Measurements from ENCODE around the gene MDM4.
"Not testable (repeated sequence)": the region's sequence is repeated elsewhere in the genome, so short reads cannot be mapped to it uniquely, and the experiment has no call there.

MDM4 gene

DNA sequence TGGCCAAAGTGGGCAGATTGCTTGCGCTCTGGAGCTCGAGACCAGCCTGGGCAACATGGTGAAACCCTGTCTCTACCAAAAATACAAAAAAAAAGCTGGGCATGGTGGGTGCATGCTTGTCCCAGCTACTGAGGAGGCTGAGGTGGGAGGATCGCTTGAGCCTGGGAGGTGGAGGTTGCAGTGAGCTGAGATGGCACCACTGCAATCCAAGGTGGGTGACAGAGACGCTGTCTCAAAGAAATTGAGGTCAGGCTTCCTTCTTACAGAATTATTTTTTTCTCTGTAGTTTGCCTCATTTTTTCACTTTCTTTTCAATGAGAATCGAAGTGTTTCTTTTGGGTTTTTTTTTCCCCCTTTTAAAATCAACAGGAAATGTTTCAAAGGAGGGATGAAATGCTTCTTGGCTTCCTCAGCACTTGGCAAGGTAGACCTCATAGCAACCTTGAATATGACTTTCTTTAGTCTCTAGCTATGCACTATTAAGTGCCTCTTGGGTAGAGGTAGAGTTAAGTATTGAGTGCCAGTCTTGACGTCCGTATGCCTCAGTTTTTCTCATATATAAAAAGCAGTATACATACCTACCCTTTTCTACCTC, 40.3 kb downstream of the MDM4 start:
- Histone ChIP-seq H3K27me3 (ENCODE audit: control insufficient read depth in 1 of 2, insufficient read depth in 2 of 2, low read length in 2 of 2) (no peaks in the 10 kb centered on the region), H3K36me3 (ENCODE audit: control insufficient read depth in 1 of 2, insufficient read depth in 2 of 2, low read length in 2 of 2) (peaks cover 0 to 12% of the 10 kb centered on the region in 2 donors), H3K4me3 (ENCODE audit: low read depth in 1 of 2, low read length in 2 of 2) (no peak overlapping the region), H3K9me3 (ENCODE audit: control insufficient read depth in 1 of 2, low read length in 2 of 2) (no peaks in the 10 kb centered on the region), H3K27ac (ENCODE audit: low read depth, low read length) (no peak overlapping the region), H3K4me1 (ENCODE audit: control insufficient read depth in 1 of 2, insufficient read depth in 2 of 2, low read length in 2 of 2) (no peaks in the 10 kb centered on the region), H3K9ac (ENCODE audit: low read depth in 1 of 2, low read length in 2 of 2) (no peak overlapping the region)

DNA sequence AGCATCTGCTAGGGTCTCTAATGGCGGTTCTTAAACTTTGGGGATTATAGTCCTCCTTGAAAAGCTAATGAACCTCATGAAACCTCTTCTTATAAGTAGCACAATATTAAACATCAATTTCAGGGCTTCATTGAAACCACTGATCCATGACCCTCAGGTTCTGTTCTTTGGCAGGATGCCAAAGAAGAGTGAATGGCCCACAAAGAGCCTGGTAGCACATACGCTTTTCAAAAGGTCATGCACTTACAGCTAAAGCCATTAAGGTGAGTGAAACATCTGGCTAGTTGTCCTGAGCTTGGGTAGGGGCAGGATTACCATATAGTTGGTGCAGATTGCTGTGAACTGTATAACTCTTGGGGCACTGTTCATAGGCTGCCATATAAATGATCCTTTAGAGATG, 42.3 kb downstream of the MDM4 start:
- no peak overlapping the region for H3K9ac ChIP-seq (ENCODE audit: low read depth in 1 of 2, low read length in 2 of 2)
- no peaks in the 10 kb centered on the region for H3K9me3 ChIP-seq (ENCODE audit: control insufficient read depth in 1 of 2, low read length in 2 of 2)
- no peak overlapping the region for H3K27ac ChIP-seq (ENCODE audit: low read depth, low read length)
- peaks cover 0 to 10% of the 10 kb centered on the region in 2 donors for H3K36me3 ChIP-seq (ENCODE audit: control insufficient read depth in 1 of 2, insufficient read depth in 2 of 2, low read length in 2 of 2)
- H3K27me3 ChIP-seq (ENCODE audit: control insufficient read depth in 1 of 2, insufficient read depth in 2 of 2, low read length in 2 of 2), result no peaks in the 10 kb centered on the region
- no peaks in the 10 kb centered on the region for H3K4me1 ChIP-seq (ENCODE audit: control insufficient read depth in 1 of 2, insufficient read depth in 2 of 2, low read length in 2 of 2)
- H3K4me3 ChIP-seq (ENCODE audit: low read depth in 1 of 2, low read length in 2 of 2), result no peak overlapping the region

DNA sequence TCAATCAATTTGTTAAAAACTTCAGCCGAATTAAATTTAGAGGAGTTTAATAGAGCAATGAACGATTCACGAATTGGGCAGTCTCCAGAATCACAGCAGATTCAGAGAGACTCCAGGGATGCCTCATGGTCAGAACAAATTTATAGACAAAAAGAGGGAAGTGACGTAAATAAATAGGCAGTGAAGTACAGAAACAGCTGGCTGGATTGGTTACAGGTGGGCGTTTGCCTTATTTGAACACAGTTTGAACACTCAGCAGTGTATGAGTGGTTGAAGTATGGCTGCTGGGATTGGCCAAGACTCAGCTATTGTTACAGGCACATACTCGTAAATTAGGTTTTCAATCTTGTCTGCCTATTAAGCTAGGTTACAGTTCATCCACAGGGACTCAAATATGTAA, 43.8 kb downstream of the MDM4 start:
- not testable (repeated sequence) for H3K4me3 ChIP-seq (ENCODE audit: low read depth in 1 of 2, low read length in 2 of 2); H3K36me3 ChIP-seq (ENCODE audit: control insufficient read depth in 1 of 2, insufficient read depth in 2 of 2, low read length in 2 of 2); H3K27ac ChIP-seq (ENCODE audit: low read depth, low read length); H3K4me1 ChIP-seq (ENCODE audit: control insufficient read depth in 1 of 2, insufficient read depth in 2 of 2, low read length in 2 of 2); H3K9me3 ChIP-seq (ENCODE audit: control insufficient read depth in 1 of 2, low read length in 2 of 2); H3K9ac ChIP-seq (ENCODE audit: low read depth in 1 of 2, low read length in 2 of 2); H3K27me3 ChIP-seq (ENCODE audit: control insufficient read depth in 1 of 2, insufficient read depth in 2 of 2, low read length in 2 of 2)

- peaks cover 0 to 4% of the 10 kb centered on the region in 2 donors for H3K36me3 ChIP-seq (ENCODE audit: control insufficient read depth in 1 of 2, insufficient read depth in 2 of 2, low read length in 2 of 2)
- H3K4me1 ChIP-seq (ENCODE audit: control insufficient read depth in 1 of 2, insufficient read depth in 2 of 2, low read length in 2 of 2), result peaks cover 0 to 9% of the 10 kb centered on the region in 2 donors
- no peaks in the 10 kb centered on the region for H3K27me3 ChIP-seq (ENCODE audit: control insufficient read depth in 1 of 2, insufficient read depth in 2 of 2, low read length in 2 of 2)
- H3K9me3 ChIP-seq (ENCODE audit: control insufficient read depth in 1 of 2, low read length in 2 of 2), result no peaks in the 10 kb centered on the region
- no peak overlapping the region for H3K4me3 ChIP-seq (ENCODE audit: low read depth in 1 of 2, low read length in 2 of 2)
- H3K27ac ChIP-seq (ENCODE audit: low read depth, low read length), result no peak overlapping the region
- no peak overlapping the region for H3K9ac ChIP-seq (ENCODE audit: low read depth in 1 of 2, low read length in 2 of 2)
These were observed 44.5 kb downstream of the MDM4 start for GRCh38 chr1:204560590-204561150.

GRCh38 chr1:204562075-204562990, 46.1 kb downstream of the MDM4 start:
- Histone ChIP-seq H3K4me3 (ENCODE audit: low read depth in 1 of 2, low read length in 2 of 2) (no peak overlapping the region), H3K36me3 (ENCODE audit: control insufficient read depth in 1 of 2, insufficient read depth in 2 of 2, low read length in 2 of 2) (peaks cover 0 to 4% of the 10 kb centered on the region in 2 donors), H3K27ac (ENCODE audit: low read depth, low read length) (no peak overlapping the region), H3K27me3 (ENCODE audit: control insufficient read depth in 1 of 2, insufficient read depth in 2 of 2, low read length in 2 of 2) (no peaks in the 10 kb centered on the region), H3K9ac (ENCODE audit: low read depth in 1 of 2, low read length in 2 of 2) (no peak overlapping the region), H3K9me3 (ENCODE audit: control insufficient read depth in 1 of 2, low read length in 2 of 2) (no peaks in the 10 kb centered on the region), H3K4me1 (ENCODE audit: control insufficient read depth in 1 of 2, insufficient read depth in 2 of 2, low read length in 2 of 2) (peaks cover 0 to 9% of the 10 kb centered on the region in 2 donors)

DNA sequence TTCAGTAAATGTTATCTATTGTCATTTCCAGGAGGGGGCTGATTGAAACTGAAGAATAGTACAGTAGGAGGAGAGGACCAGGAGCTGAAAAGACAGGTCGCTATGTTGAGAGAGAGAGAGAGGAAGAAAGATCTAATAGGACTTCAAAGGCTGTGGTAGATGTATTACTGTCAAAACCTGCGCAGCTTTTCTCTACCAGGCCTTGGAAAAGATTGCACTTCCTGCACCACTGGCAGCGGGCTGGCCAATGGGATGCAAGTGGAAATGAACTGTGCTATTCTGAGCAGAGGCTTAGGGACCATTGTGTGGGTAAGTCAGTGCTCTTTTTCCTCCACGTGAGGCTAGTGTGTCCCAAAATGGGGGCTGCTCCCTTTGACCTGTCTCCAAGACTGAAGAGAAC, 47.1 kb downstream of the MDM4 start:
- H3K36me3 ChIP-seq (ENCODE audit: control insufficient read depth in 1 of 2, insufficient read depth in 2 of 2, low read length in 2 of 2), result peaks cover 0 to 4% of the 10 kb centered on the region in 2 donors
- no peaks in the 10 kb centered on the region for H3K9me3 ChIP-seq (ENCODE audit: control insufficient read depth in 1 of 2, low read length in 2 of 2)
- H3K4me3 ChIP-seq (ENCODE audit: low read depth in 1 of 2, low read length in 2 of 2), result no peak overlapping the region
- H3K27me3 ChIP-seq (ENCODE audit: control insufficient read depth in 1 of 2, insufficient read depth in 2 of 2, low read length in 2 of 2), result no peaks in the 10 kb centered on the region
- no peak overlapping the region for H3K27ac ChIP-seq (ENCODE audit: low read depth, low read length)
- peaks cover 0 to 9% of the 10 kb centered on the region in 2 donors for H3K4me1 ChIP-seq (ENCODE audit: control insufficient read depth in 1 of 2, insufficient read depth in 2 of 2, low read length in 2 of 2)
- H3K9ac ChIP-seq (ENCODE audit: low read depth in 1 of 2, low read length in 2 of 2), result no peak overlapping the region

DNA sequence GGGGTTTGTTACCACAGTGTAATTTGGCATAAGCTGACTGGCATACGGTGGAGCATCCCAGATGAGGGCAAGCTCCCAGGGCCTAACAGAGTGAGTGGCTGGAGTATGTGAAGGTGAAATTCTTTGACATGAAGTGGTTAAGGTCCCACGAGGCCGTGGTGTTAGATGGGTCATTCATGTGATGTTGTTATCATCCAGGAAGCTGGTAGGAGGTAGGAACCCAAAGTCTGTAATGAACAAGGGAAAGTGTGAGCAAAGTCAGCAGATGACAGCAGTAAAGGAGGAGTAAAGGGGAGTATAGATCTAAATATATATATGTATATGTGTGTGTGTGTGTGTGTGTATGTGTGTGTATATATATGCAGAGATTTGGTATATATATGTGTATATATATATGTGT, 47.6 kb downstream of the MDM4 start:
- no peak overlapping the region for H3K4me3 ChIP-seq (ENCODE audit: low read depth in 1 of 2, low read length in 2 of 2)

GRCh38 chr1:204564835-204565234, 48.6 kb downstream of the MDM4 start:
- no peak overlapping the region for H3K9ac ChIP-seq (ENCODE audit: low read depth in 1 of 2, low read length in 2 of 2)
- H3K27ac ChIP-seq (ENCODE audit: low read depth, low read length), result no peak overlapping the region
- no peaks in the 10 kb centered on the region for H3K27me3 ChIP-seq (ENCODE audit: control insufficient read depth in 1 of 2, insufficient read depth in 2 of 2, low read length in 2 of 2)
- no peaks in the 10 kb centered on the region for H3K9me3 ChIP-seq (ENCODE audit: control insufficient read depth in 1 of 2, low read length in 2 of 2)
- H3K36me3 ChIP-seq (ENCODE audit: control insufficient read depth in 1 of 2, insufficient read depth in 2 of 2, low read length in 2 of 2), result peaks cover 0 to 4% of the 10 kb centered on the region in 2 donors
- H3K4me1 ChIP-seq (ENCODE audit: control insufficient read depth in 1 of 2, insufficient read depth in 2 of 2, low read length in 2 of 2), result peaks cover 0 to 9% of the 10 kb centered on the region in 2 donors
- no peak overlapping the region for H3K4me3 ChIP-seq (ENCODE audit: low read depth in 1 of 2, low read length in 2 of 2)

More for the DNA sequence above, 47.6 kb downstream of the MDM4 start:
- Histone ChIP-seq H3K27me3 (ENCODE audit: control insufficient read depth in 1 of 2, insufficient read depth in 2 of 2, low read length in 2 of 2) (no peaks in the 10 kb centered on the region), H3K4me1 (ENCODE audit: control insufficient read depth in 1 of 2, insufficient read depth in 2 of 2, low read length in 2 of 2) (peaks cover 0 to 9% of the 10 kb centered on the region in 2 donors), H3K27ac (ENCODE audit: low read depth, low read length) (no peak overlapping the region), H3K9ac (ENCODE audit: low read depth in 1 of 2, low read length in 2 of 2) (no peak overlapping the region), H3K9me3 (ENCODE audit: control insufficient read depth in 1 of 2, low read length in 2 of 2) (no peaks in the 10 kb centered on the region), H3K36me3 (ENCODE audit: control insufficient read depth in 1 of 2, insufficient read depth in 2 of 2, low read length in 2 of 2) (peaks cover 0 to 4% of the 10 kb centered on the region in 2 donors)

- H3K27ac ChIP-seq (ENCODE audit: low read depth, low read length), result no peak overlapping the region
- H3K9me3 ChIP-seq (ENCODE audit: control insufficient read depth in 1 of 2, low read length in 2 of 2), result no peaks in the 10 kb centered on the region
- no peak overlapping the region for H3K4me3 ChIP-seq (ENCODE audit: low read depth in 1 of 2, low read length in 2 of 2)
- no peak overlapping the region for H3K9ac ChIP-seq (ENCODE audit: low read depth in 1 of 2, low read length in 2 of 2)
- H3K4me1 ChIP-seq (ENCODE audit: control insufficient read depth in 1 of 2, insufficient read depth in 2 of 2, low read length in 2 of 2), result peaks cover 0 to 9% of the 10 kb centered on the region in 2 donors
- no peaks in the 10 kb centered on the region for H3K27me3 ChIP-seq (ENCODE audit: control insufficient read depth in 1 of 2, insufficient read depth in 2 of 2, low read length in 2 of 2)
- peaks cover 0 to 4% of the 10 kb centered on the region in 2 donors for H3K36me3 ChIP-seq (ENCODE audit: control insufficient read depth in 1 of 2, insufficient read depth in 2 of 2, low read length in 2 of 2)
These were observed 49.7 kb downstream of the MDM4 start for GRCh38 chr1:204565617-204566582.

Data from duodenal mucosa (tissue), 2 donors.